Measurements from ENCODE around the gene EYS. TPM values are rescaled to one million over a fixed set of nuclear protein-coding genes. Genes with fewer than 3 reads are reported as not detected.

EYS gene
- total RNA-seq, 1 donor from 2014 or later: not detected

- no peak for DNase-seq (ENCODE audit: low spot score)
- no peak for TF ChIP-seq CTCF (IDR thresholded peaks at IDR 0.05; ENCODE audit: unreplicated experiment)
- peaks cover 5% of the 10 kb centered on the region for H3K9me3 Mint-ChIP-seq (ENCODE audit: unreplicated experiment)
- no peaks in the 10 kb centered on the region for H3K36me3 Mint-ChIP-seq (ENCODE audit: low read depth, unreplicated experiment)
- no peak overlapping the region for H3K4me3 Mint-ChIP-seq (ENCODE audit: unreplicated experiment)
- H3K27ac Mint-ChIP-seq (ENCODE audit: unreplicated experiment): no peak overlapping the region
- no peaks in the 10 kb centered on the region for H3K27me3 Mint-ChIP-seq (ENCODE audit: unreplicated experiment)
- H3K4me1 Mint-ChIP-seq (ENCODE audit: unreplicated experiment): no peaks in the 10 kb centered on the region
Measured at GRCh38 chr6:65149841-65150240, 557.2 kb downstream of the EYS start.

GRCh38 chr6:65148839-65149238 is 558.2 kb downstream of the EYS start:
- no peaks in the 10 kb centered on the region for H3K36me3 Mint-ChIP-seq (ENCODE audit: low read depth, unreplicated experiment)
- no peak for DNase-seq (ENCODE audit: low spot score)

GRCh38 chr6:65135567-65135966 is 571.5 kb downstream of the EYS start:
- Mint-ChIP-seq H3K27ac (ENCODE audit: unreplicated experiment) (no peak overlapping the region), H3K4me1 (ENCODE audit: unreplicated experiment) (no peaks in the 10 kb centered on the region), H3K27me3 (ENCODE audit: unreplicated experiment) (no peaks in the 10 kb centered on the region), H3K9me3 (ENCODE audit: unreplicated experiment) (peaks cover 6% of the 10 kb centered on the region), H3K4me3 (ENCODE audit: unreplicated experiment) (no peak overlapping the region), H3K36me3 (ENCODE audit: low read depth, unreplicated experiment) (no peaks in the 10 kb centered on the region)
- no peak for TF ChIP-seq CTCF (IDR thresholded peaks at IDR 0.05; ENCODE audit: unreplicated experiment)
- DNase-seq (ENCODE audit: low spot score): no peak

More at GRCh38 chr6:65148839-65149238, 558.2 kb downstream of the EYS start:
- Mint-ChIP-seq H3K27ac (ENCODE audit: unreplicated experiment) (no peak overlapping the region), H3K4me1 (ENCODE audit: unreplicated experiment) (no peaks in the 10 kb centered on the region), H3K4me3 (ENCODE audit: unreplicated experiment) (no peak overlapping the region), H3K9me3 (ENCODE audit: unreplicated experiment) (peaks cover 5% of the 10 kb centered on the region), H3K27me3 (ENCODE audit: unreplicated experiment) (no peaks in the 10 kb centered on the region)
- no peak for TF ChIP-seq CTCF (IDR thresholded peaks at IDR 0.05; ENCODE audit: unreplicated experiment)

GRCh38 chr6:65126667-65127066 is 580.4 kb downstream of the EYS start:
- DNase-seq (ENCODE audit: low spot score): no peak
- no peak overlapping the region for H3K27ac Mint-ChIP-seq (ENCODE audit: unreplicated experiment)
- no peaks in the 10 kb centered on the region for H3K27me3 Mint-ChIP-seq (ENCODE audit: unreplicated experiment)
- H3K4me3 Mint-ChIP-seq (ENCODE audit: unreplicated experiment): no peak overlapping the region
- H3K4me1 Mint-ChIP-seq (ENCODE audit: unreplicated experiment): no peaks in the 10 kb centered on the region
- H3K36me3 Mint-ChIP-seq (ENCODE audit: low read depth, unreplicated experiment): no peaks in the 10 kb centered on the region
- no peaks in the 10 kb centered on the region for H3K9me3 Mint-ChIP-seq (ENCODE audit: unreplicated experiment)
- TF ChIP-seq CTCF (IDR thresholded peaks at IDR 0.05; ENCODE audit: unreplicated experiment): no peak

GRCh38 chr6:65123521-65123920 is 583.5 kb downstream of the EYS start:
- no peaks in the 10 kb centered on the region for H3K4me1 Mint-ChIP-seq (ENCODE audit: unreplicated experiment)
- H3K36me3 Mint-ChIP-seq (ENCODE audit: low read depth, unreplicated experiment): no peaks in the 10 kb centered on the region
- no peak overlapping the region for H3K4me3 Mint-ChIP-seq (ENCODE audit: unreplicated experiment)
- H3K27me3 Mint-ChIP-seq (ENCODE audit: unreplicated experiment): peaks cover 1% of the 10 kb centered on the region
- no peak for TF ChIP-seq CTCF (IDR thresholded peaks at IDR 0.05; ENCODE audit: unreplicated experiment)
- H3K27ac Mint-ChIP-seq (ENCODE audit: unreplicated experiment): no peak overlapping the region
- DNase-seq (ENCODE audit: low spot score): no peak
- no peaks in the 10 kb centered on the region for H3K9me3 Mint-ChIP-seq (ENCODE audit: unreplicated experiment)

Measured in endothelial cell (in vitro differentiated cells).